H1 (cell line): ENCODE results near the gene APOBEC2. TPM values are rescaled to one million over a fixed set of nuclear protein-coding genes. Genes with fewer than 3 reads are reported as not detected.

Experiments
- CTCF ChIA-PET: fragments of 300-600 bp; sonication (Branson Sonifier 250); formaldehyde crosslinking; loops from one replicate; lab custom pipeline; 2021; ENCODE audit not compliant: partially characterized antibody; lab: Charles Lee
- POLR2A ChIA-PET: fragments of 300-600 bp; sonication (Branson Sonifier 250); formaldehyde crosslinking; loops from one replicate; lab custom pipeline; 2021; ENCODE audit warnings: inconsistent platforms; ENCODE audit not compliant: partially characterized antibody; lab: Charles Lee
- DNase-seq, 2 experiments: peaks; one replicate each; pipeline versions ENCODE4 v3.0.0 to v3.0.0-alpha.2; 2010 to 2022; ENCODE audit warnings: low spot score in 2 of 2, low read depth in 1 of 2, mixed read lengths in 1 of 2
- FAIRE-seq: peaks from 2 replicates; lab custom pipeline; 2011; peaks lifted over from hg19 to GRCh38; lab: Jason Lieb, UNC
- H2AFZ ChIP-seq: 2 replicates; pipeline ENCODE4 v1.8.1; 2012; ENCODE audit warnings: low read length, inconsistent platforms
- H2AK5ac ChIP-seq: 2 replicates; pipeline ENCODE4 v1.6.1; 2013; ENCODE audit warnings: low read depth, low read length
- H2BK120ac ChIP-seq: replicated peaks from 2 replicates; pipeline ENCODE3; 2013; ENCODE audit warnings: low read depth, low read length, inconsistent platforms
- H2BK12ac ChIP-seq: 2 replicates; pipeline ENCODE4 v1.6.1; 2013; ENCODE audit warnings: low read depth, low read length
- H2BK15ac ChIP-seq: 2 replicates; pipeline ENCODE4 v1.6.1; 2013; ENCODE audit warnings: low read length
- H2BK20ac ChIP-seq: 2 replicates; pipeline ENCODE4 v1.6.1; 2013; ENCODE audit warnings: low read length
- H2BK5ac ChIP-seq: 2 replicates; pipeline ENCODE4 v1.6.1; 2013; ENCODE audit warnings: low read depth, low read length
- H3K14ac ChIP-seq: 2 replicates; pipeline ENCODE4 v1.6.1; 2013; ENCODE audit warnings: inconsistent platforms; ENCODE audit not compliant: insufficient read length
- H3K18ac ChIP-seq: 2 replicates; pipeline ENCODE4 v1.6.1; 2013; ENCODE audit warnings: low read length; ENCODE audit errors: extremely low read depth
- H3K23ac ChIP-seq: 2 replicates; pipeline ENCODE4 v1.6.1; 2013; ENCODE audit warnings: inconsistent platforms; ENCODE audit not compliant: insufficient read length
- H3K23me2 ChIP-seq: 2 replicates; pipeline ENCODE4 v1.6.1; 2013; ENCODE audit warnings: low read depth, low read length
- H3K27ac ChIP-seq: 2 replicates; pipeline ENCODE4 v1.6.1; 2011; ENCODE audit warnings: low read depth, low read length, inconsistent platforms
- H3K27me3 ChIP-seq, 4 experiments: replicated peaks in 1 of 4; 1 replicate in 1 of 4; 2 replicates in 3 of 4; pipeline versions ENCODE4 v1.6.1 to v1.8.1; 2011 to 2013; ENCODE audit warnings: low read length in 3 of 4, mild to moderate bottlenecking in 3 of 4, inconsistent platforms in 2 of 4, mixed read lengths in 2 of 4, moderate library complexity in 1 of 4; ENCODE audit not compliant: control insufficient read depth in 3 of 4, insufficient read depth in 3 of 4; ENCODE audit errors: extremely low read depth in 1 of 4
- H3K36me3 ChIP-seq, 4 experiments: 2 replicates each; pipeline versions ENCODE4 v1.6.1 to v1.8.1; 2011 to 2013; ENCODE audit warnings: mild to moderate bottlenecking in 4 of 4, low read length in 3 of 4, moderate library complexity in 2 of 4, control low read depth in 1 of 4, inconsistent platforms in 1 of 4; ENCODE audit not compliant: insufficient read depth in 4 of 4, control insufficient read depth in 2 of 4
- H3K4ac ChIP-seq: replicated peaks from 2 replicates; pipeline ENCODE3; 2013; ENCODE audit warnings: low read length, low read depth, mixed read lengths, inconsistent platforms; ENCODE audit not compliant: insufficient read length
- H3K4me1 ChIP-seq, 4 experiments: replicated peaks in 1 of 4; 1 replicate in 1 of 4; 2 replicates in 3 of 4; pipeline versions ENCODE4 v1.6.1 to v1.8.1; 2011 to 2013; ENCODE audit warnings: low read length in 3 of 4, inconsistent platforms in 2 of 4, mixed read lengths in 1 of 4; ENCODE audit not compliant: insufficient read depth in 4 of 4, control insufficient read depth in 3 of 4
- H3K4me2 ChIP-seq, 2 experiments: 2 replicates each; pipeline versions ENCODE4 v1.6.1 to v1.8.1; 2011 to 2013; ENCODE audit warnings: low read depth in 2 of 2, low read length in 2 of 2, control low read depth in 1 of 2, inconsistent platforms in 1 of 2, mild to moderate bottlenecking in 1 of 2; ENCODE audit not compliant: insufficient read depth in 1 of 2
- H3K4me3 ChIP-seq, 4 experiments: fragments of 200-600, 300-600 bp in 1 of 4; sonication (generic), shearing (Covaris generic), sonication (Bioruptor Twin) in 1 of 4; 2 replicates each; pipeline versions ENCODE4 v1.5.1 to v1.8.1; 2011 to 2016; ENCODE audit warnings: low read length in 4 of 4, low read depth in 3 of 4, control low read depth in 2 of 4, inconsistent platforms in 2 of 4, mild to moderate bottlenecking in 2 of 4, mixed read lengths in 1 of 4, moderate library complexity in 1 of 4; ENCODE audit not compliant: insufficient read depth in 2 of 4; ENCODE audit errors: extremely low read depth in 1 of 4
- H3K56ac ChIP-seq: replicated peaks from 2 replicates; pipeline ENCODE3; 2013; ENCODE audit warnings: low read depth, mild to moderate bottlenecking, mixed read lengths, low read length, inconsistent platforms; ENCODE audit not compliant: insufficient read length
- H3K79me1 ChIP-seq: 2 replicates; pipeline ENCODE4 v1.6.1; 2013; ENCODE audit warnings: low read depth, low read length, control low read depth
- H3K79me2 ChIP-seq, 2 experiments: 2 replicates each; pipeline versions ENCODE4 v1.6.1 to v1.8.1; 2012 to 2013; ENCODE audit warnings: low read length in 2 of 2, mild to moderate bottlenecking in 2 of 2, inconsistent platforms in 1 of 2; ENCODE audit not compliant: insufficient read depth in 2 of 2, control insufficient read depth in 1 of 2
- H3K9ac ChIP-seq, 4 experiments: replicated peaks in 1 of 4; 1 replicate in 1 of 4; 2 replicates in 3 of 4; pipeline versions ENCODE4 v1.6.1 to v1.8.1; 2011 to 2013; ENCODE audit warnings: low read depth in 3 of 4, low read length in 3 of 4, control low read depth in 2 of 4, mild to moderate bottlenecking in 2 of 4, moderate library complexity in 2 of 4, inconsistent platforms in 1 of 4; ENCODE audit errors: extremely low read depth in 1 of 4
- H3K9me3 ChIP-seq, 2 experiments: 2 replicates each; pipeline versions ENCODE4 v1.6.1 to v1.8.1; 2012 to 2013; ENCODE audit warnings: mild to moderate bottlenecking in 2 of 2, moderate library complexity in 2 of 2, control low read depth in 1 of 2, inconsistent platforms in 1 of 2, low read depth in 1 of 2, low read length in 1 of 2, mixed read lengths in 1 of 2; ENCODE audit not compliant: insufficient read depth in 2 of 2
- H4K20me1 ChIP-seq, 2 experiments: replicated peaks in 1 of 2; 2 replicates each; pipeline versions ENCODE3 to v1.8.1; 2011 to 2013; ENCODE audit warnings: inconsistent platforms in 2 of 2, low read length in 2 of 2, mild to moderate bottlenecking in 1 of 2; ENCODE audit not compliant: insufficient read depth in 2 of 2, control insufficient read depth in 1 of 2
- H4K5ac ChIP-seq: 2 replicates; pipeline ENCODE4 v1.6.1; 2013; ENCODE audit warnings: low read length, low read depth, mixed read lengths, inconsistent platforms; ENCODE audit not compliant: insufficient read length
- H4K8ac ChIP-seq: 2 replicates; pipeline ENCODE4 v1.8.0; 2013; ENCODE audit warnings: mild to moderate bottlenecking, moderate library complexity, low read length, inconsistent platforms; ENCODE audit not compliant: insufficient read depth; ENCODE audit errors: extremely low read depth
- H4K91ac ChIP-seq: replicated peaks from 2 replicates; pipeline ENCODE3; 2013; ENCODE audit warnings: low read length, mixed read lengths, inconsistent platforms; ENCODE audit not compliant: insufficient read length
- CTCF ChIP-seq, 3 experiments: IDR thresholded peaks; 1 replicate in 2 of 3; 2 replicates in 1 of 3; pipeline versions ENCODE4 v1.5.1 to v1.6.1; 2011; ENCODE audit warnings: low read length in 3 of 3, mild to moderate bottlenecking in 3 of 3, inconsistent platforms in 2 of 3, low read depth in 1 of 3, moderate library complexity in 1 of 3; ENCODE audit not compliant: insufficient read depth in 1 of 3; ENCODE audit errors: control extremely low read depth in 1 of 3
- EP300 ChIP-seq, 2 experiments: IDR thresholded peaks; 1 replicate in 1 of 2; 2 replicates in 1 of 2; pipeline ENCODE4 v1.6.1; 2011 to 2012; ENCODE audit warnings: low read depth in 2 of 2, low read length in 2 of 2, mild to moderate bottlenecking in 2 of 2, borderline replicate concordance in 1 of 2, inconsistent platforms in 1 of 2, moderate library complexity in 1 of 2
- SP1 ChIP-seq: IDR thresholded peaks from 2 replicates; pipeline ENCODE4 v1.6.1; 2011; ENCODE audit warnings: low read depth, low read length
- WGBS, 2 experiments: shearing (Covaris generic) in 1 of 2; methylation state at CpG; one replicate each; pipeline versions ENCODE4 v1.1.6 to v1.1.7; 2013 to 2015; ENCODE audit warnings: low lambda C conversion rate in 2 of 2, mixed read lengths in 2 of 2, inconsistent platforms in 1 of 2, low coverage in 1 of 2, missing lambda C conversion rate in 1 of 2; ENCODE audit not compliant: insufficient replicate concordance in 2 of 2, insufficient coverage in 1 of 2, insufficient read length in 1 of 2; ENCODE audit errors: extremely low coverage in 1 of 2, missing lambda C conversion rate in 1 of 2; 5-methylcytosine and 5-hydroxymethylcytosine counted together
- polyA plus RNA-seq, 7 experiments: library from polyadenylated mRNA; depleted of rRNA in 3 of 7; stranded (reverse) in 5 of 7; unstranded in 2 of 7; fragments of >200 nt in 5 of 7; fragments of 200-250 nt in 2 of 7; gene quantifications; 1 replicate in 5 of 7; 2 replicates in 1 of 7; 4 replicates in 1 of 7; pipeline versions ENCODE4 v1.2.1 to v1.2.3, GENCODE V29; 2011 to 2013; ENCODE audit warnings: missing spikeins in 2 of 7, mixed read lengths in 2 of 7
- total RNA-seq: library from RNA; stranded (reverse); fragmentation: NEBNext Ultra II Directional; extraction: Animal tissue kit (Norgen Biotek cat#: 25700); gene quantifications from 2 replicates; pipeline ENCODE4 v1.2.1, GENCODE V29; 2021

Gene APOBEC2
- total and polyA plus RNA-seq, 2 of the 8 experiments (the other 6 are each of a cell fraction or from before 2014, with no cell fraction given) = not detected

- H3K27me3 ChIP-seq = no peaks in the 10 kb centered on the region
- no peaks in the 10 kb centered on the region for H3K23me2 ChIP-seq
- H3K4me3 ChIP-seq = no peak overlapping the region
- H3K79me2 ChIP-seq = no peaks in the 10 kb centered on the region
- no peaks in the 10 kb centered on the region for H3K79me1 ChIP-seq
- no peak overlapping the region for H2BK5ac ChIP-seq
- H4K8ac ChIP-seq = no peak overlapping the region
- H4K91ac ChIP-seq = no peak overlapping the region
- H3K9me3 ChIP-seq = no peaks in the 10 kb centered on the region
- no peak overlapping the region for H2BK120ac ChIP-seq
- POLR2A ChIA-PET = no interaction called here
- CTCF ChIA-PET = interaction anchor here (0.6 to 0.7 kb wide), 3 partner anchors 105 to 1228 kb away, joined by 3 read pairs; no protein-coding TSS in a partner anchor
- no peak overlapping the region for H3K18ac ChIP-seq
- no peak overlapping the region for H3K27ac ChIP-seq
- H4K5ac ChIP-seq = no peak overlapping the region
- no peak overlapping the region for H3K23ac ChIP-seq
- no peaks in the 10 kb centered on the region for H4K20me1 ChIP-seq
- H3K36me3 ChIP-seq = peaks cover 4 to 48% (median 26%) of the 10 kb centered on the region in 4 experiments; a peak in 7 of 8 replicates
- no peak overlapping the region for H2AFZ ChIP-seq
- H2BK20ac ChIP-seq = no peak overlapping the region
- no peak overlapping the region for H3K9ac ChIP-seq
- H3K4ac ChIP-seq = no peak overlapping the region
- DNase-seq = no peak
- no peak for FAIRE-seq
- 91% methylated on average over 5 of the region's 5 CpGs; no CpG with 5 or more reads in 1 of the 2 experiments for WGBS, 2 experiments
- H3K14ac ChIP-seq = no peak overlapping the region
- no peak overlapping the region for H3K56ac ChIP-seq
- H3K4me1 ChIP-seq = no peaks in the 10 kb centered on the region; a peak in 1 of 7 replicates
- no peak overlapping the region for H3K4me2 ChIP-seq
- H2AK5ac ChIP-seq = no peak overlapping the region
- H2BK12ac ChIP-seq = no peak overlapping the region
- no peak overlapping the region for H2BK15ac ChIP-seq
- TF ChIP-seq SP1 (no peak), EP300 (IDR thresholded peaks at IDR 0.05; ENCODE audit: borderline replicate concordance in 1 of 2, low read depth in 2 of 2, low read length in 2 of 2) (no peak), CTCF (IDR thresholded peaks at IDR 0.05; ENCODE audit: control extremely low read depth in 1 of 3, insufficient read depth in 1 of 3, low read depth in 1 of 3, low read length in 3 of 3) (no peak)
Measured at GRCh38 chr6:41064841-41065240, 11.8 kb downstream of the APOBEC2 start.
